Astrocyte of the spinal cord (primary cell): ENCODE measurements around the gene MAPKBP1.
"Not testable (repeated sequence)": the region's sequence is repeated elsewhere in the genome, so short reads cannot be mapped to it uniquely, and the experiment has no call there.

Source experiments
- DNase-seq: peaks from one replicate; pipeline ENCODE4 v3.0.0; 2011; ENCODE audit warnings: low read depth, low spot score
- H3K4me3 ChIP-seq: 2 replicates; pipeline ENCODE4 v1.5.1; 2011; ENCODE audit warnings: low read depth, mild to moderate bottlenecking, low read length, moderate library complexity
- CTCF ChIP-seq: IDR thresholded peaks from 2 replicates; pipeline ENCODE4 v1.5.1; 2012; ENCODE audit warnings: low read depth, mild to moderate bottlenecking, low read length, inconsistent platforms
- in situ Hi-C: cut with HindIII; loops from 2 replicates; pipeline ENCODE4 v1.10.0; 2017; ENCODE audit warnings: low sequenced_read_pairs

MAPKBP1 gene

GRCh38 chr15:41827880-41828806 is 53.9 kb downstream of the MAPKBP1 start, which contains the start of gene JMJD7:
Gene JMJD7, plus strand, starts transcription at chr15:41828092. Its CDS starts 33 bp downstream, at chr15:41828125.
- in situ Hi-C loops: no loop called here
- DNase-seq: peak; percentile 84
- peak within 1 kb of the TSS; percentile 82 for H3K4me3 ChIP-seq
- TF ChIP-seq CTCF: no peak

- in situ Hi-C loops: no loop called here
- peak; percentile 8 for DNase-seq
- TF ChIP-seq CTCF: no peak
- H3K4me3 ChIP-seq: peak overlapping the region; percentile 82
Measured at GRCh38 chr15:41828807-41829141, 54.5 kb downstream of the MAPKBP1 start.

GRCh38 chr15:41829959-41830646 is 55.8 kb downstream of the MAPKBP1 start:
- no peak for DNase-seq
- in situ Hi-C loops: no loop called here
- no peak overlapping the region for H3K4me3 ChIP-seq
- TF ChIP-seq CTCF: no peak

- in situ Hi-C loops, H3K4me3 ChIP-seq: not testable (repeated sequence)
- peak; percentile 11 for DNase-seq
Measured at GRCh38 chr15:41831291-41831690, 57.0 kb downstream of the MAPKBP1 start.

- in situ Hi-C loops: no loop called here
- no peak overlapping the region for H3K4me3 ChIP-seq
- TF ChIP-seq CTCF: no peak
Measured at GRCh38 chr15:41832208-41832607, 57.9 kb downstream of the MAPKBP1 start.

GRCh38 chr15:41832875-41833274 is 58.6 kb downstream of the MAPKBP1 start:
- no peak overlapping the region for H3K4me3 ChIP-seq
- no peak for DNase-seq
- no peak for TF ChIP-seq CTCF
- in situ Hi-C loops: no loop called here

More at GRCh38 chr15:41832208-41832607, 57.9 kb downstream of the MAPKBP1 start:
- DNase-seq: no peak

- no peak for DNase-seq
- in situ Hi-C loops: no loop called here
- H3K4me3 ChIP-seq: no peak overlapping the region
- no peak for TF ChIP-seq CTCF
Measured at GRCh38 chr15:41834096-41834495, 59.8 kb downstream of the MAPKBP1 start.
